GM11168 (cell line): ENCODE measurements around the gene SLC25A21.

Source experiments
- in situ Hi-C: fragments of 300-500 bp; cut with MboI; formaldehyde crosslinking; loops from one replicate; pipeline ENCODE4 v1.12.0; 2022; ENCODE audit warnings: low sequenced_read_pairs; ENCODE audit not compliant: unreplicated experiment

Gene SLC25A21

DNA sequence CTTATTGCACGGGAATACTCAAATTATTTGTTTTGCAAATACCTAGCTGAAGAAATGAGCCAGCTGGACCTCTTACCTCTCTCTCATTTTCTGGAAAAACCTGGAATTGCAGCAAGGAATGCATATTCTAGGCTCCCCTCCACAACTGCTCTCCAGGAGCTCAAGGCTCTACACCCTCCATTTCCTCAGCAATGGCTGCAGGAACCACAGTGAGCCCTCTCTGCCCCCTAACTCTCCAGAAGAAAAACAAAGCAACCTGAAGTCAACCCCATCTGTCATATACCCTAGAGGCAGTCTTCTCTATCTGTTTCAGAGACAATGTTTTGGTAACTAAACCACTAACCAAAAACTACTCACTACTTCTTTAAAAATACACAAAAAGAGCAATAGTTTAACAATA, 221.6 kb downstream of the SLC25A21 start:
- in situ Hi-C loops, result no loop called here

- in situ Hi-C loops, result loop anchor here (10.0 kb wide), 1 partner anchor 395 kb away; no protein-coding TSS in a partner anchor
Observed at GRCh38 chr14:36949371-36949770, 223.0 kb downstream of the SLC25A21 start.

DNA sequence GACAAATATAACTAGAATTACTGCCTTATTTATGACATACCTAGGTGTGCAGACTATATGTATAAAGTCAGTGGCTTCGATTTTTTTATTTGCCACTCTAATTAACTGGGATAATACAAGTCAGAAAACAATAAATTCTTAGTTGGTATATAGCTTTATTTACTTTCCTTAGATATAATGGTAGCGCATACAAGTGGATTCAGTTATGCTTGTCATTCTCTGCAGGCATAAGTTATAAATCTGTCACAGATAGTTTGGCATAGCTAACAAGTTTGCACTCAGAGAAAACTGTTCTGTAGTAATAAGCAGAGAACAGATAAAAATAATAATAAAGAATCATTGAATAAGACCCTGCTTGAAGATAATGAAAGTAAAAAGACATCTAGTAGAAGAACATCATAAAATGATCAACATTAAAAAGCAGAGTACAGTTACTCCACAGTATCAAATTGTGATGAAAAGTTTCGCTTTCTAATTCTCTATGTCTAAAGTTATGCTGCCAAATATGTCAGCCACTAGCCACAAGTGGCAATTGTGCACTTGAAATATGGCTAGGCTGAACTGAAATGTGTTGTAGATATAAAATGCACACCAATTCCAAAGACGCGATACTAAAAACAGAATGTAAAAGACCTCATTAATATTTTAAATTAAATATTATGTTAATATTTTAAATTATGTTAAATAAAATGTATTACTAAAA, 224.1 kb downstream of the SLC25A21 start:
- in situ Hi-C loops, result loop anchor here (10.0 kb wide), 1 partner anchor 394 kb away; no protein-coding TSS in a partner anchor

DNA sequence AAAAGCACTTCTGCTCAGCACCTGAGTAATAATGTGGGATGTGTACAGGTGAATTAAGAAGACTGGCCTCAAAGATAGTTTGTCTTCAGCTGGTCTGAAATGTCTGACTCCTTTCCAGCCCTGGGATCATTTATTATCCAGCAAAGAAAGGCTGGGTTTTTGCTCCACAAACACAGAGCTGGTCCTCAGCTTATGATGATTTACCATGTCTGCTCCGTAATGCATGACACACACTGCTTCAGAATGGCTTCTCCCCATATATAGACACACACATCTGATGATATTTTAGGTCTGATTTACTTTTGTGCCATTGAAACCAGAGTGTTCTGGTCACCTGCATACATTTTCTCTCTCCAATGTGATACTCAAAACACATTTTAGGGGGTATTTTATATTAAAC, 225.0 kb downstream of the SLC25A21 start:
- in situ Hi-C loops, result loop anchor here (10.0 kb wide), 1 partner anchor 393 kb away; no protein-coding TSS in a partner anchor

DNA sequence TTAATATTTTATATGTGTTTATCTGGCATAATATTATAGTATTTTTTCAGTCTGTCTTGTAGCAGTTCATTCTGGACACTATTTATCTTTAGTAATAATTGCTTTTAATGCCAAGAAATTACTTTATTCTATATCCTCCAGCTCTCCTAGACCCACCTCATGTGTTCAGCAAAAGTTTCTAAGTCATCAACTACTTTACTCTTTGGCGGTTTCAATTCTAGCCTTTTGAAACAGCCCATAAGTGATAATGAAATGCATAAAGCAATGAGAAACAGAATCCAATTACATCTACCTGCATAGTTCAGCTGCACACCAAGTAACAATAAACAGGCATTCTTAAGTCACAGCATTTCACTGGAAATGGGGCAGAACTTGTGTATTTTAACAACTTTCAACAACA, 225.5 kb downstream of the SLC25A21 start:
- in situ Hi-C loops, result loop anchor here (10.0 kb wide), 1 partner anchor 392 kb away; no protein-coding TSS in a partner anchor

GRCh38 chr14:36944307-36945010, 227.9 kb downstream of the SLC25A21 start:
- in situ Hi-C loops, result loop anchor here (10.0 kb wide), 1 partner anchor 390 kb away; no protein-coding TSS in a partner anchor

DNA sequence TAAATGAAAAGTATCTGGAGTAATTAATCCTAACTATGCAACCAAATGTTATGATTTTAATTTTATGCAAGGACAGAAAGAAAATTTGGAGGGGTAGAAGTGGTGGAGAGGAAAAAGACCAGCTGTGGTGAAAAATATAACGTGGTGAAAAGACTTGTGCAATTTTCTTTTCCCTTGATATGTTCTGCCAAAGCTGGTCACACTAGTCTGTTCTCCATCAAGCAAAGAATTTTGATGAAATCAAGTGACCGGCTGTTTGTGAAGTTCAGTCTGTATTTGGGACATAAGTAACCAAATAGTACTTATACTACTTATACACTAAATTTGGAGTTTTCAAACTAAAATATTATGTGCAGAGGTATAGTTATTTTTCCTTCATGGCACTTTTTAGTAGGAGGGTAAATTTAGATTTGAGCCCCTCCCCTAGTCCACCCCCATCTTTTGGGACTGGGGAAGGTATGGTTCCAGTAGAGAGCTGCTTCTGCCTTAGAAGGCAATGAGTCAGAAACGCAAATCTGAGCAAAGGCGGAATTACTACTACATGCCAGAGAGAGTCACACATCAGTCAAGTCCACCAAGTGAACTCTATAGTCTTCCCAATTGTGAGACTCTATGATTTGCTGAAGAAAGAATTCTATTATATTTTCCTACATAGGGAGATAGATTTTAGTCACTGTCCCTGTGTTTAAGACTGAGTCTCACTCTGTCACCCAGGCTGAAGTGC, 229.7 kb downstream of the SLC25A21 start:
- in situ Hi-C loops, result loop anchor here (10.0 kb wide), 1 partner anchor 388 kb away; no protein-coding TSS in a partner anchor

- in situ Hi-C loops, result loop anchor here (10.0 kb wide), 1 partner anchor 387 kb away; no protein-coding TSS in a partner anchor
Observed at GRCh38 chr14:36941783-36942521, 230.5 kb downstream of the SLC25A21 start.

DNA sequence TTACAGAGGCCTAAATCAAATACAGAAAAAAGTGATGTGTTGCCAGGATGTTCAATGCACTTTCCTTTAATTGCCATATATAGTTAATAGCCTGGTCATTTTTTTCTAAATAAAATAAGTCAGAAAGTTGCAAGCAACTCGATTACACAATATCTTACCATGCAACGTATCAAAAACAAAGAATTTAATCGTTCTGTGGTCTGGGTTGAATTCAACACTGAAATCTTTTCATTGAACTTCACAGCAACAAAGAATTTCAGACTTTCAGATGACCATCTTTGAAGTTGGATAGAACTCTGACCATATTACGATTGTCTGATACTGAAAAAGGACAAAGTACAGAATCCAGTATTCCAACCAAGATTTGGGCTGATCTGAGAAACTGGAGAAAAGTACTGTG, 231.9 kb downstream of the SLC25A21 start:
- in situ Hi-C loops, result loop anchor here (10.0 kb wide), 1 partner anchor 386 kb away; no protein-coding TSS in a partner anchor

GRCh38 chr14:36939265-36939664, 233.1 kb downstream of the SLC25A21 start:
- in situ Hi-C loops, result no loop called here

GRCh38 chr14:36938678-36939077, 233.7 kb downstream of the SLC25A21 start:
- in situ Hi-C loops, result no loop called here

DNA sequence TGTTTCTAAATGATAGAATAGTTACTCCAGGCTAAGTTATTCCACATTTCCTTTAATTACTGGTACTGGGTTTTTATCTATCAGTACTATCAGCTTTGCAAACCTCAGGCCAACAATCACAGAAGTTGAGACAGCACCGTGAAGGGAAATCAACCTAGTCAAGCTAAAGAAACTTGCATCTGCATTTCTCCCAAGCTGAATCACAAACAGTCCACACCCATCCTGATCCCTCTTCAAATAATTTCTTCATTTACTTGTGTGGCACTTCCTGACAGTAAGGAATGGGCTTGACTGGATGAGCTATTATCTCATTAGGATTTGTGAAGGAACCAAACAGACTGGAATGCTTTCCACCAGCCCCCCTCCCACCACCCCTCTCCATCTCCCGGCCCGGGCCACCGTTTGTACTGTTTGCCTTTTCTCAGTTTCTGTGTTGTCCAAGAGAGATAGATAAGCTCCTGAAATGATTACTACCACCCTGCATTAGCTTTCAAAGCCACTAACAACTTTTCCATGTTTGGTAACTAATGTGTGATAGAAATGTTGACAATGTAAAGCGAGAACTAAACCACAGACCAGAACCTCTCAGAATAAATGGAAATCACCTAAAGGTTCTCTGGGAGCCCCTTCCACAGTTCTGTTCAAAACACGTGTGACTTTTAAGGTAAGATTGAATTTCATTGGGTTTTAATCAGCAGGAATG, 236.3 kb downstream of the SLC25A21 start:
- in situ Hi-C loops, result no loop called here

DNA sequence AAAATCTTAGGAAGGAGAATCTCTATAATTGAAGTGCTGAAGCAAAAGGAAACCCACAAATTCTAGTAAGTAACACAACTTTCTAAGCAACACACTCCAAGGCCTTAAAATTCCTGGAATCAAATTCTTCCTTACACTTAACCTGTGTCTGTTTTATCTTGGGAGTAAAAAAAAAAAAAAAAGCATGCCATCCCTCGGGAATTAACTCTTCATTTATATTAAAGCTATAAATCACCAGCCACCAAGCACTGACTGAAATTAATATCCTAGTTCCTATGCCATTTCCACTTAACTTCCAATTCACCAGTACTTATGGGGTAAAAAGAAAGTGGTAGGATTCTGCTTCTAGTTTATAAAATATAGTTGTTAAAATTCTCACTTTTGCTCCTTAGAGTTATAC, 238.1 kb downstream of the SLC25A21 start:
- in situ Hi-C loops, result no loop called here

- in situ Hi-C loops, result no loop called here
Observed at GRCh38 chr14:36931791-36932190, 240.6 kb downstream of the SLC25A21 start.

GRCh38 chr14:36928432-36928831, 244.0 kb downstream of the SLC25A21 start:
- in situ Hi-C loops, result no loop called here

DNA sequence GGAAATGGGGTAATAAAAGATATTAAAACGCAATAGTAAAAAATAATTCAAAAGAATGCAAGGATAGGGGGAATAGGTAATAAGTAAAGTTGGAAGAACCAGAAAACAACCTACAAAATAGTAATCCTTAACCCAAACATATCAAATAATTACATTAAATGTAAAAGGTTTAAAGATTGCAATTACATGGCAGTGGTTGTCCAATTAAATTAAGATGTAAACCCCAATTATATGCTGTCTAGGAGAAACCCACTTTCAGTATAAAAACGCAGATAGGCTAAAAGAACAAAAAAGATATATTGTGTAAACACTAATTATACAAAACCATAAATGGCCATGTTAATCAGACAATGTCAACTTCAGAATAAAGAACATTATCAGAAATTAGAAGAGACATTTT, 247.3 kb downstream of the SLC25A21 start:
- in situ Hi-C loops, result no loop called here

DNA sequence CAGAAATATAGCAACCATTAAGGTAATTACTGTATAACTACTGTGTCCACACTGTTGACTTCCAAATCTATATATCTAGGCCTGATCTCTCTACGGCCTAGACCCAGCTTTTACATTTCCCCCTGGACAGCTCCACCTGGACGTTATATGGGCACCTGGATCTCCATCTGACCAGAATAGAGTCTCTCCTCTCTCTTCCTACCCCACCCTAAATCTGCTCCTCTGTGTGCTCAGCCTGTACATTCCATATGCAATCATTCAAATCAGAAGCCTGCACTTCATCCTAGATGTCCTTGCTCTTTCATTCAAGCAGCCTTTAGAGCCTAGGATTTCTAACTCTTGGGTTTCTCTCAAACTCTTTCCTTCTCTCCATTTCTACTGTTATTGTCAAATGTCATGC, 255.7 kb downstream of the SLC25A21 start:
- in situ Hi-C loops, result no loop called here

DNA sequence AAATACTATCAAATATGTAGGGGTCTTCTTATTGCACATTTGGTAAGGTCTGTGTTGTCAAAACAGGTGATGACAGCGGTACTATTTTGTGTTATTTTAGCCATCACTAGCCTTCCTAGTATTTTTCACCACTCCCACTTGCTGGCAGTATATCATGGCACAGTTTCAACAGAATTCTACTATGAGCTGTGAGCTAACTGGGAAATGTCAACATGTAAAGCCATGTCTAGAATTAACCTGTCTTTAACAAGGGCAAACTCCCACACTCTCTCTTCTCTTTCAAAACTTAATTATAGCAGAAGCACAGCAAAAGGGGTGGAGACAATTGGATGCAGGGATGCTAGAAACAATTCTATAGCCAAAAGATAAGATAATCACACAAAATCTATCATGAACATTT, 257.3 kb downstream of the SLC25A21 start:
- in situ Hi-C loops, result no loop called here

DNA sequence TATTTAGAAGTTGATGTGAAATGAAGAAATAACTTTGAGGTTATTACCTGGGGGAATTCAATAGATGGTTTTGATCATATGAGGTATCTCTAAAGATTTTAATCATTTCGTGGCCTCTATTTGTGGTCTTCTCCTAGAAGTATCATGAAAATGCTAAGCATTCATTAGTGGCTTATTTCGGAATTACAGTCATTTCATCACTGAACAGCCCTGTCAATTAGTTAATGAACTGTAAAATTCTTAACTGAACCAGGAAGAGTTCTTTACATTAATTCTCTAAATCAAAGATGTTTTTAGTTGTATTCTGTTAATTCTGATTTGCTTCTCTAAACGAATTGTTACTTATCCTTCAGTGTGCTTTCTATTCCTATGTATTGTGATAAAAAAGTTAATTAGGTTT, 261.8 kb downstream of the SLC25A21 start:
- in situ Hi-C loops, result no loop called here
